ENCODE results near the gene NIT1.

The NIT1 gene

DNA sequence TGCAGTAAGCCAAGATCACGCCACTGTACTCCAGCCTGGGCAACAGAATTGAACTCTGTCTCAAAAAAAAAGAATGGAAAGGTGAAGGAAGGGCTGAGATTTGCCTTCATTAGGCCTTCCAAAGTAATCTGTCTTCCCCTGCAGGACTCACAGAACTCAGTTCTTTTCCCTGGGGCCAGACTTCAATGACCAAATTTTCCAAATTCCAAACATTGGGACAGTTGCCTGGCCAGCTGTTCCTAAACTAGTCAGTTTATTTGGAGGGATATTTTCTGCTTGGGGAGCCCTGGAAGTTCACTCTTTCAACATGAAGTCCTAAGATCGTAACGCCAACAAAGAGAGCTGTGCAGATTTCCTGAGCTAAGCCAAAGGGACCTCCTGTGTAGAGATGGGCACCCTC is 20.0 kb downstream of the NIT1 start:
- Histone ChIP-seq H3K36me3 (ENCODE audit: insufficient read depth, low read length) (no peaks in the 10 kb centered on the region), H3K79me2 (ENCODE audit: insufficient read depth, low read length) (peaks cover 21% of the 10 kb centered on the region), H3K9me3 (ENCODE audit: insufficient read depth, low read depth, low read length) (no peaks in the 10 kb centered on the region), H3K9me2 (replicated peaks; ENCODE audit: low read depth, low read length) (no peaks in the 10 kb centered on the region), H3K27me3 (ENCODE audit: insufficient read depth, low read length, poor library complexity, severe bottlenecking) (no peaks in the 10 kb centered on the region), H3K9ac (ENCODE audit: low read depth, low read length, poor library complexity, severe bottlenecking) (no peak overlapping the region), H3K4me3 (ENCODE audit: low read length, poor library complexity, severe bottlenecking) (no peak overlapping the region), H3K4me1 (ENCODE audit: insufficient read depth, low read length, poor library complexity, severe bottlenecking) (peaks cover 10% of the 10 kb centered on the region), H4K20me1 (ENCODE audit: insufficient read depth, low read length, poor library complexity, severe bottlenecking) (no peaks in the 10 kb centered on the region), H3F3A (ENCODE audit: low read depth) (0 out of 2 replicates have a peak, but pooled peaks cover 3% of the 10 kb centered on the region), H3K4me2 (ENCODE audit: low read depth, low read length, poor library complexity, severe bottlenecking) (no peak overlapping the region), H2AFZ (ENCODE audit: low read length) (no peak overlapping the region)
- no peak for TF ChIP-seq EZH2phosphoT487 (IDR thresholded peaks at IDR 0.05; ENCODE audit: borderline replicate concordance)
- TF ChIP-seq, protein P1, sequence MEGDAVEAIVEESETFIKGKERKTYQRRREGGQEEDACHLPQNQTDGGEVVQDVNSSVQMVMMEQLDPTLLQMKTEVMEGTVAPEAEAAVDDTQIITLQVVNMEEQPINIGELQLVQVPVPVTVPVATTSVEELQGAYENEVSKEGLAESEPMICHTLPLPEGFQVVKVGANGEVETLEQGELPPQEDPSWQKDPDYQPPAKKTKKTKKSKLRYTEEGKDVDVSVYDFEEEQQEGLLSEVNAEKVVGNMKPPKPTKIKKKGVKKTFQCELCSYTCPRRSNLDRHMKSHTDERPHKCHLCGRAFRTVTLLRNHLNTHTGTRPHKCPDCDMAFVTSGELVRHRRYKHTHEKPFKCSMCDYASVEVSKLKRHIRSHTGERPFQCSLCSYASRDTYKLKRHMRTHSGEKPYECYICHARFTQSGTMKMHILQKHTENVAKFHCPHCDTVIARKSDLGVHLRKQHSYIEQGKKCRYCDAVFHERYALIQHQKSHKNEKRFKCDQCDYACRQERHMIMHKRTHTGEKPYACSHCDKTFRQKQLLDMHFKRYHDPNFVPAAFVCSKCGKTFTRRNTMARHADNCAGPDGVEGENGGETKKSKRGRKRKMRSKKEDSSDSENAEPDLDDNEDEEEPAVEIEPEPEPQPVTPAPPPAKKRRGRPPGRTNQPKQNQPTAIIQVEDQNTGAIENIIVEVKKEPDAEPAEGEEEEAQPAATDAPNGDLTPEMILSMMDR (conservative IDR thresholded peaks at IDR 0.05; ENCODE audit: low read length) = no peak

GRCh38 chr1:161138431-161138830 is 20.5 kb downstream of the NIT1 start:
- H3K4me2 ChIP-seq (ENCODE audit: low read depth, low read length, poor library complexity, severe bottlenecking) = no peak overlapping the region
- H4K20me1 ChIP-seq (ENCODE audit: insufficient read depth, low read length, poor library complexity, severe bottlenecking) = no peaks in the 10 kb centered on the region
- H3K9me3 ChIP-seq (ENCODE audit: insufficient read depth, low read depth, low read length) = no peaks in the 10 kb centered on the region

DNA sequence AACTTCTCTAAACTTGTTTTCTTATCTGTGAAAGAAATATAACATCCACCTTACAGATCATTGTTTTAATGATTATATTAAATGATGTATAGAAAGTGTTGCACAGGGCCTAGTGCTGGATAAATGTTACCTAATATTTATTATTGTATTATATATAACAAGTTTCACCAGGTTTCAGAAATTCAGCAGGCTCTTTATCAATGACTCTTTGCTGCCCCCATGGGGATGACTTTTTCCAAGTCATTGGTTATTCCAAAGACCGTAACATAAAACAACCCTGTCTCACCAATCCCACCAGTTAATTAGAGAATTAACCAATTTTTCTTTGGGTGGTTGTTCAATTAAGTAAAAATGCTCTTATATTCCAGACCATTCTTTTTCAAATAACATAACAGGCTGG is 21.9 kb downstream of the NIT1 start:
- Histone ChIP-seq H4K20me1 (ENCODE audit: insufficient read depth, low read length, poor library complexity, severe bottlenecking) (no peaks in the 10 kb centered on the region), H3F3A (ENCODE audit: low read depth) (0 out of 2 replicates have a peak, but pooled peaks cover 3% of the 10 kb centered on the region), H3K4me1 (ENCODE audit: insufficient read depth, low read length, poor library complexity, severe bottlenecking) (no peaks in the 10 kb centered on the region), H3K36me3 (ENCODE audit: insufficient read depth, low read length) (no peaks in the 10 kb centered on the region), H3K79me2 (ENCODE audit: insufficient read depth, low read length) (peaks cover 2% of the 10 kb centered on the region; the same call in 1 of the 2 replicates), H2AFZ (ENCODE audit: low read length) (no peak overlapping the region), H3K27me3 (ENCODE audit: insufficient read depth, low read length, poor library complexity, severe bottlenecking) (no peaks in the 10 kb centered on the region), H3K9me3 (ENCODE audit: insufficient read depth, low read depth, low read length) (no peaks in the 10 kb centered on the region), H3K4me2 (ENCODE audit: low read depth, low read length, poor library complexity, severe bottlenecking) (no peak overlapping the region), H3K9ac (ENCODE audit: low read depth, low read length, poor library complexity, severe bottlenecking) (no peak overlapping the region), H3K4me3 (ENCODE audit: low read length, poor library complexity, severe bottlenecking) (no peak overlapping the region), H3K9me2 (replicated peaks; ENCODE audit: low read depth, low read length) (no peaks in the 10 kb centered on the region)
- no peak for TF ChIP-seq EZH2phosphoT487 (IDR thresholded peaks at IDR 0.05; ENCODE audit: borderline replicate concordance)
- TF ChIP-seq, protein P1 (conservative IDR thresholded peaks at IDR 0.05; ENCODE audit: low read length) = peak; percentile 64

More at GRCh38 chr1:161138431-161138830, 20.5 kb downstream of the NIT1 start:
- H3F3A ChIP-seq (ENCODE audit: low read depth) = 0 out of 2 replicates have a peak, but pooled peaks cover 3% of the 10 kb centered on the region
- H3K36me3 ChIP-seq (ENCODE audit: insufficient read depth, low read length) = no peaks in the 10 kb centered on the region
- H3K9ac ChIP-seq (ENCODE audit: low read depth, low read length, poor library complexity, severe bottlenecking) = no peak overlapping the region
- no peak overlapping the region for H2AFZ ChIP-seq (ENCODE audit: low read length)
- no peak for TF ChIP-seq EZH2phosphoT487 (IDR thresholded peaks at IDR 0.05; ENCODE audit: borderline replicate concordance)
- TF ChIP-seq, protein P1 (conservative IDR thresholded peaks at IDR 0.05; ENCODE audit: low read length) = no peak
- no peaks in the 10 kb centered on the region for H3K27me3 ChIP-seq (ENCODE audit: insufficient read depth, low read length, poor library complexity, severe bottlenecking)
- no peaks in the 10 kb centered on the region for H3K9me2 ChIP-seq (replicated peaks; ENCODE audit: low read depth, low read length)
- H3K4me1 ChIP-seq (ENCODE audit: insufficient read depth, low read length, poor library complexity, severe bottlenecking) = peaks cover 6% of the 10 kb centered on the region
- H3K79me2 ChIP-seq (ENCODE audit: insufficient read depth, low read length) = peaks cover 15% of the 10 kb centered on the region
- H3K4me3 ChIP-seq (ENCODE audit: low read length, poor library complexity, severe bottlenecking) = no peak overlapping the region
